Endothelial cell of umbilical vein (primary cell): ENCODE measurements around the gene MYO9A. TPM values are rescaled to one million over a fixed set of nuclear protein-coding genes. Genes with fewer than 3 reads are reported as not detected.
"Not testable (repeated sequence)": the region's sequence is repeated elsewhere in the genome, so short reads cannot be mapped to it uniquely, and the experiment has no call there.

Experiments used
- BruUV-seq: library from RNA; stranded (reverse); fragments of 400-500 nt; replicated peaks from 2 replicates; lab custom pipeline; 2021; lab: Mats Ljungman, UMichigan
- CTCF ChIA-PET: fragments of 300-600, 350-600 bp; sonication (Branson Sonifier 250); formaldehyde crosslinking; loops from one replicate; lab custom pipeline; 2021; ENCODE audit warnings: antibody characterized with exemption, inconsistent platforms; lab: Charles Lee
- POLR2A ChIA-PET: fragments of 300-600, 350-600 bp; sonication (Branson Sonifier 250); formaldehyde crosslinking; loops from one replicate; lab custom pipeline; 2021; ENCODE audit warnings: antibody characterized with exemption, inconsistent platforms; lab: Charles Lee
- DNase-seq: peaks from one replicate; pipeline ENCODE4 v3.0.0-alpha.2; 2011; ENCODE audit warnings: low read depth, low spot score
- FAIRE-seq: peaks from 2 replicates; lab custom pipeline; 2011; peaks lifted over from hg19 to GRCh38; lab: Jason Lieb, UNC
- H2AFZ ChIP-seq: 2 replicates; pipeline ENCODE4 v1.6.0; 2012; ENCODE audit warnings: low read depth, low read length, control low read depth, inconsistent platforms
- H3K27ac ChIP-seq: 2 replicates; pipeline ENCODE4 v1.5.1; 2011; ENCODE audit warnings: low read depth, mild to moderate bottlenecking, control low read depth, low read length, moderate library complexity; ENCODE audit not compliant: insufficient read depth
- H3K27me3 ChIP-seq, 2 experiments: 2 replicates each; pipeline versions ENCODE4 v1.6.0 to v1.6.1; 2011; ENCODE audit warnings: low read length in 2 of 2, mixed read lengths in 1 of 2; ENCODE audit not compliant: control insufficient read depth in 2 of 2, insufficient read depth in 2 of 2
- H3K36me3 ChIP-seq, 2 experiments: 2 replicates in 1 of 2; 3 replicates in 1 of 2; pipeline ENCODE4 v1.5.1; 2011; ENCODE audit warnings: low read length in 2 of 2, mild to moderate bottlenecking in 1 of 2, moderate library complexity in 1 of 2; ENCODE audit not compliant: control insufficient read depth in 2 of 2, insufficient read depth in 2 of 2; ENCODE audit errors: extremely low read depth in 1 of 2
- H3K4me1 ChIP-seq: 3 replicates; pipeline ENCODE4 v1.5.1; 2011; ENCODE audit warnings: mild to moderate bottlenecking, low read length; ENCODE audit not compliant: control insufficient read depth, insufficient read depth; ENCODE audit errors: extremely low read depth
- H3K4me2 ChIP-seq: 2 replicates; pipeline ENCODE4 v1.6.1; 2011; ENCODE audit warnings: low read length, control low read depth, mixed read lengths; ENCODE audit not compliant: insufficient read depth
- H3K4me3 ChIP-seq, 3 experiments: fragments of 200-600 bp in 1 of 3; sonication (generic), shearing (Covaris generic) in 1 of 3; replicated peaks in 1 of 3; 2 replicates each; pipeline ENCODE4 v1.5.1; 2011 to 2016; ENCODE audit warnings: control low read depth in 3 of 3, low read length in 3 of 3, mild to moderate bottlenecking in 2 of 3, inconsistent platforms in 1 of 3, low read depth in 1 of 3, moderate library complexity in 1 of 3; ENCODE audit not compliant: insufficient read depth in 1 of 3
- H3K79me2 ChIP-seq: 2 replicates; pipeline ENCODE4 v1.6.0; 2012; ENCODE audit warnings: low read length, inconsistent platforms; ENCODE audit not compliant: control insufficient read depth, insufficient read depth
- H3K9ac ChIP-seq: replicated peaks from 2 replicates; pipeline ENCODE3; 2011; ENCODE audit warnings: low read length, control low read depth; ENCODE audit not compliant: insufficient read depth; ENCODE audit errors: extremely low read depth
- H3K9me1 ChIP-seq: replicated peaks from 3 replicates; pipeline ENCODE4 v1.6.0; 2011; ENCODE audit warnings: mild to moderate bottlenecking, low read length; ENCODE audit not compliant: control insufficient read depth, insufficient read depth; ENCODE audit errors: extremely low read depth
- H3K9me3 ChIP-seq: replicated peaks from 2 replicates; pipeline ENCODE4 v1.5.1; 2012; ENCODE audit warnings: low read length, inconsistent platforms; ENCODE audit not compliant: control insufficient read depth, insufficient read depth
- H4K20me1 ChIP-seq: replicated peaks from 2 replicates; pipeline ENCODE3; 2011; ENCODE audit warnings: mild to moderate bottlenecking, low read length; ENCODE audit not compliant: control insufficient read depth, insufficient read depth; ENCODE audit errors: extremely low read depth
- FOS ChIP-seq: IDR thresholded peaks from 2 replicates; pipeline ENCODE4 v1.6.1; 2011; ENCODE audit warnings: mild to moderate bottlenecking, low read length, moderate library complexity, borderline replicate concordance; ENCODE audit not compliant: insufficient read depth
- JUN ChIP-seq: IDR thresholded peaks from 2 replicates; pipeline ENCODE4 v1.6.1; 2011; ENCODE audit warnings: borderline replicate concordance, low read depth; ENCODE audit not compliant: insufficient read length, insufficient read depth
- dilution Hi-C: fragments of 300-500 bp; cut with MboI; formaldehyde crosslinking; loops from one replicate; pipeline ENCODE4 v1.15.0; 2019; ENCODE audit warnings: low sequenced_read_pairs; ENCODE audit not compliant: extremely low pct_ligation_motif_present
- intact Hi-C: fragments of 100-400 bp; cut with micrococcal nuclease; formaldehyde crosslinking; loops from one replicate; pipeline ENCODE4 v1.10.0; 2022
- polyA plus RNA-seq, 4 experiments: library from polyadenylated mRNA; depleted of rRNA in 3 of 4; stranded (reverse) in 3 of 4; unstranded in 1 of 4; fragments of >200 nt; gene quantifications; 2 replicates each; pipeline versions ENCODE4 v1.2.1 to v1.2.3, GENCODE V29; 2011 to 2012; ENCODE audit warnings: missing spikeins in 1 of 4
- total RNA-seq: library from RNA; stranded (reverse); gene quantifications from 2 replicates; pipeline ENCODE4 v1.2.3, GENCODE V29; 2021

The MYO9A gene
- total and polyA plus RNA-seq, 2 donors (not counting 3 experiments of a cell fraction or from before 2014, with no cell fraction given): 6.4 to 30.3 TPM

DNA sequence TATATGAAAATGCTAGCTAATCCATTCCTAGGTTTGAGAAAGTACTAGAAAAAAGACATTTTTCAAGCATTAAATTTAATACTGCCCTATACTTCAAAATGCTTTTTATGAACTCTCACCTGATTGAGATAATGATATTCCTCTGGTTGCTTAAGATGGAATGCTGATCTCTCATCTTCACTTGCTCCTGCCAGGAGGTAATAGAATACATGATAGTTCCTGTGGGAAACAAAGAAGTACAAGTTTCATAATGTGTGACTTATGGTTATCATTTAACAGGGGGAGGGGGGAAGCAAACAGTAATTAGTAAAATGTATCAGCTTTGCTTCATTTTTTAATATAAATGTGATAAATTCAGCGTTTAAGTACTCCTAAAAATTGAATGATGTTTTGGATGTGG is 97.2 kb downstream of the MYO9A start:
- no TSS peak for BruUV-seq

DNA sequence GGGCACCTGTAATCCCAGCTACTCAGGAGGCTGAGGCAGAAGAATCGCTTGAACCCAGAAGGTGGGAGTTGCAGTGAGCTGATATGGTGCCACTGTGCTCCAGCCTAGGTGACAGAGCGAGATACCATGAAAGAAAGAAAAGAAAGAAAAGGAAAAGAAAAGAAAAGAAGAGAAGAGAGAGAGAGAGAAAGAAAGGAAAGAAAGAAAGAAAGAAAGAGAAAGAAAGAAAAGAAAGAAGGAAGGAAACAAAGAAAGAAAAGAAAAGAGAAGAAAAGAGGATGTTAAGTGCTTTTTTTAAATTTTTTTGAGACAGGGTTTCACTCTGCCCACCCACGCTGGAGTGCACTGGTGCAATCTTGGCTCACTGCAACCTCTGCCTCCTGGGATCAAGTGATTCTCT is 103.4 kb downstream of the MYO9A start:
- BruUV-seq, intact Hi-C loops, H3K4me2 ChIP-seq, POLR2A ChIA-PET, H3K4me1 ChIP-seq, H3K4me3 ChIP-seq, H2AFZ ChIP-seq, H3K36me3 ChIP-seq, H3K9me3 ChIP-seq, H3K79me2 ChIP-seq, DNase-seq, H3K9ac ChIP-seq, H4K20me1 ChIP-seq, CTCF ChIA-PET, FAIRE-seq, H3K27ac ChIP-seq, dilution Hi-C loops, H3K9me1 ChIP-seq, H3K27me3 ChIP-seq: not testable (repeated sequence)

More for the DNA sequence above, 97.2 kb downstream of the MYO9A start:
- Histone ChIP-seq H3K36me3 (no peaks in the 10 kb centered on the region), H2AFZ (no peak overlapping the region), H3K9ac (no peak overlapping the region), H4K20me1 (no peaks in the 10 kb centered on the region), H3K4me2 (no peak overlapping the region), H3K9me3 (no peaks in the 10 kb centered on the region), H3K79me2 (no peaks in the 10 kb centered on the region), H3K4me1 (no peaks in the 10 kb centered on the region), H3K27me3 (no peaks in the 10 kb centered on the region), H3K9me1 (no peaks in the 10 kb centered on the region), H3K27ac (no peak overlapping the region), H3K4me3 (no peak overlapping the region)
- CTCF ChIA-PET: interaction anchor here (1.2 to 1.3 kb wide), 3 partner anchors 10 to 17 kb away, joined by 3 to 4 read pairs (median 3); no protein-coding TSS in a partner anchor
- FAIRE-seq (no peak), DNase-seq (no peak)
- dilution Hi-C loops (no loop called here), intact Hi-C loops (no loop called here)
- POLR2A ChIA-PET: no interaction called here
- TF ChIP-seq FOS (no peak), JUN (no peak)
